SH-SY5Y (cell line): ENCODE data around the gene GLMN.

ENCODE experiments used
- GATA2 ChIP-seq: IDR thresholded peaks from 2 replicates; pipeline ENCODE4 v1.6.1; 2011; ENCODE audit warnings: mild to moderate bottlenecking, low read depth, low read length
- GATA3 ChIP-seq: IDR thresholded peaks from 2 replicates; pipeline ENCODE4 v1.6.1; 2011; ENCODE audit warnings: low read depth, mild to moderate bottlenecking, low read length, moderate library complexity

DNA sequence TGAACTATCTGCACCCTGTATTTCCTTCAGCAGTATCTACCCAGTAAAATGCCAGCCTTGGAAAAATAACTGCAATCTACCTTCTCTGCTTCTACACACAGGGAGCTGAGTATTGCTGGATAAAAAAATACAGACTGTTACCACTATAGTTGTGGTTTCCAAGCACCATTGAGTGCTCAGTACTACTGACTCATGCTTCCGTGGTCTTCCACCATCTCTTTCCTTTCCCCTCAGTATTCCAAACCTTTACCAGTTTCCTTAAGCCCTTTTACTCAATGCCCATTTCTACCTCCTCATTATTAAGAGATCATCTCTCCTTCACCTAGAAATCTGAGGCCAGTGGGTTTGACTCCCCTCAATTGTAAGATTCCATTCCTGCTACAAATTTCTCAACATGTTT is 23.8 kb downstream of the GLMN start:
- TF ChIP-seq GATA3 (no peak), GATA2 (no peak)
